DMS153 treated with DMSO at 0.1 percent for 48 hours (cell line): ENCODE measurements around the gene AGAP2.
"Not testable (repeated sequence)": the region's sequence is repeated elsewhere in the genome, so short reads cannot be mapped to it uniquely, and the experiment has no call there.

ENCODE experiments used
- DNase-seq: peaks from one replicate; lab custom pipeline; 2025; ENCODE audit not compliant: unreplicated experiment; lab: John Stamatoyannopoulos, UW

Gene AGAP2

DNA sequence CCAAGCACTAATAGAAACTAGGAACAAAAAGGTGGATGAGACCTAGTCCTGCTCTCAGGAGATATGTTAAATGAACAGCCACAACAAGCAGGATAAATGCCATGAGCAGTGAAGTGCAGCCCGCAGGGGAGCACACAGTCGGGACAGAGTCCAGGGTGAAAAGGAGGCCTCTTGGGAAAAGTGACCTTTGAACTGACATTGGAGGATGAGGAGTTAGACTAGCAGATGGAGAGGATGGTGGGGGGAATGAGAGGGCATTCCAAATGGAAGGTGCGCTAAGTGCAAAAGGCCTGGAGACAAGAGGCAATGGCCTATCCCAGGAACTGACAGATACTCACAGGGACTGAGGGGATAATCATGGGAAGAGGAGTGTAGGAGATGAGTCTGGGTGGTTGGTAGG, 40.1 kb downstream of the AGAP2 start:
- no peak for DNase-seq

DNA sequence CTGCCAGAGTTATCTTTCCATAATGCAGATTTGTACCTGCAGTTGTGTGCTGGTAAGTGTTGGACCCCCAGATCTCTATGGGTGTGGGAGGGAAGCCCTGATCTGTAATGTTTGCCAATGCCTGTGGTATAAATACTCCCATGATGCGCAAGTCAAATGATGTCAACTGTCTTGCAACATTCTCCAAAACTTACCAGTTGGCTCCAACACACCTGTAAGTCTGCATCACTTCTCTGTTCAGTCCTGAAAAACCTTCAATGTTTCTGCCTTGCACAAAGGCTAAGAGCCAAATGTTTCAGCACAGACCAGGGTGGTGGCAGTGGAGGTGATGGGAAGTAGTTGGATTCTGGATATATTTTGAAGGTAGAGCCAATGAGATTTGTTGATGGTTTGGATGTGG, 41.5 kb downstream of the AGAP2 start:
- no peak for DNase-seq

GRCh38 chr12:57695770-57696432, 42.6 kb downstream of the AGAP2 start:
- DNase-seq = no peak

- DNase-seq = no peak
These were observed 44.0 kb downstream of the AGAP2 start for GRCh38 chr12:57694459-57695019.

GRCh38 chr12:57693659-57694458, 44.7 kb downstream of the AGAP2 start, which contains the start of gene OS9:
Gene OS9 (plus strand): TSS chr12:57694132. CDS start chr12:57694162, 30 bp downstream.
- DNase-seq = peak; percentile 99

GRCh38 chr12:57693317-57693658, 45.3 kb downstream of the AGAP2 start:
- DNase-seq = no peak

- no peak for DNase-seq
These were observed 46.0 kb downstream of the AGAP2 start for GRCh38 chr12:57692500-57692899.

DNA sequence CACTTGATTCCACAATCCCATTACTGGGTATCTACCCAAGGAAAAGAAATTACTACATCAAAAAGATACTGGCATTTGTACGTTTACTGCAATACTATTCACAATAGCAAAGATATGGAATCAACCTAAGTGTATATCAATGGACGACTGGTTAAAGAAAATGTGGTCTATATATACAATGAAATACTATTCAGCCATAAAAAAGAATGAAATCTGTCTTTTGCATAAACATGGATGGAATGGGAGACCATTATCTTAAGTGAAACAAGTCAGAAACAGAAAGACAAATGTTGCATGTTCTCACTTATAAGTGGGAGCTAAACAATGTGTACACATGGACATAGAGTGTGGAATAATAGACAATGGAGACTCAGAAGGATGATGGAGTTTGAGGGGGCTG, 49.6 kb downstream of the AGAP2 start:
- no peak for DNase-seq

DNA sequence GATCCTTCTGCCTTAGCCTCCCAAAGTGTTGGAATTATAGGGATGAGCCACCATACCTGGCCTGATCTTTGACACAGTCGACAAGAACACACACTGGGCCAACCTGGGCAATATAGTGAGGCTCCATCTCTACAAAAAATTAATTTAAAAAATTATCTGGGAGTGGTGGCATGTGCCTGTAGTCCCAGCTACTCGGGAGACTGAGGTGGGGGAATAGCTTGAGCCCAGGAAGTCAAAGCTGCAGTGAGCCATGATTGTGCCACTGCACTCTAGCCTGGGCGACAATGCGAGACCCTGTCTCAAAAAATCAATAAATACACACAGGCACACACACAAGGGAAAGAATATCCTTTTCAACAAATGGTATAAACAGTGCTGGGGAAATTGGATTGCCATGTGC, 50.7 kb downstream of the AGAP2 start:
- DNase-seq = no peak

DNA sequence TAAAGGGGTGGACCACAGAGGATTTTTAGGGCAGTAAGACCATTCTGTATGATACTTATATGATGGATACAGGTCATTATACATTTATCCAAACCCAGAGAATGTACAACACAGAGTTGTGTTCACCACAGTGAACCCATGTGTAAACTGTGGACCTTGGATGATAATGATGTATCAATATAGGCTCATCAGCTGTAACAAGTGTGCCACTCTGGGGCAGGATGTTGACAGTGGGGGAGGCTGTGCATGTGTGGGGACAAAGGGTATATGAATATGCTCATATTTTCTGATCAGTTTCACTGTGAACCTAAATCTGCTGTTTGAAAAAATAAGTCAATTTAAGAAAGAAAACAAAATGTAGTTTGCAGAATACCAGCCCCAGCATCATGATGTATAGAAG, 58.8 kb downstream of the AGAP2 start:
- no peak for DNase-seq

DNA sequence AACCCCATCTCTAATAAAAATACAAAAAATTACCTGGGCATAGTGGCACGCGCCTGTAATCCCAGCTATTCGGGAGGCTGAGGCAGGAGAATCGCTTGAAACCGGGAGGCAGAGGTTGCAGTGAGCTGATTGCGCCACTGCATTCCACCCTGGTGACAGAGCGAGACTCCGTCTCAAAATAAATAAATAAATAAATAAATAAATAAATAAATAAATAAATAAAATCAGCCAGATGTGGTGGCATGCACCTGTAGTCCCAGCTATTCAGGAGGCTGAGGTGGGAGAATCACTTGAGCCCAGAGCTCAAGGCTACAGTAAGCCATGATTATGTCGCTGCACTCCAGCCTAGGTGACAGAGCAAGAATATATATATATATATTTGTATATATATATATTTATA, 60.6 kb downstream of the AGAP2 start:
- DNase-seq = not testable (repeated sequence)

DNA sequence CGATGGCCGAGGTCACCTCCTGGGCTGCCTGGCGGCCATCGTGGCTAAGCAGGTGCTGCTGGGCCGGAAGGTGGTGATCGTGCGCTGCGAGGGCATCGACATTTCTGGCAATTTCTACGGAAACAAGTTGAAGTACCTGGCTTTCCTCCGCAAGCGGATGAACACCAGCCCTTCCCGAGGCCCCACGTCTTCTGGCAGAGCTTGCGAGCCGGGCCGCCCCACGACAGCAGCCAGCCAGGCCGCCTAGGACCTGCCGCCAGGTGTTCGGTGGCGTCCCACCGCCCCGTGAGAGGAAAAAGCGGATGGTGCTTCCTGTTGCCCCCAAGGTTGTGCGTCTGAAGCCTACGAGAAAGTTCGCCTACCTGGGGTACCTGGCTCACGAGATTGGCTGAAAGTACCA, 63.9 kb downstream of the AGAP2 start:
- DNase-seq = no peak
